GM13976 (cell line): ENCODE results near the gene E2F1.

Experiments
- DNase-seq: peaks from one replicate; pipeline ENCODE4 v3.0.0; 2012; ENCODE audit warnings: low spot score
- in situ Hi-C: fragments of 300-500 bp; cut with MboI; formaldehyde crosslinking; loops from one replicate; pipeline ENCODE4 v1.12.0; 2022; ENCODE audit warnings: low sequenced_read_pairs, mixed read lengths, inconsistent platforms; ENCODE audit not compliant: unreplicated experiment
- TF ChIP-seq, protein P1 (sequence below): IDR thresholded peaks from 2 replicates; pipeline ENCODE4 v1.5.1; 2012; ENCODE audit warnings: borderline replicate concordance, mild to moderate bottlenecking; ENCODE audit not compliant: insufficient read depth; ENCODE audit errors: extremely low read depth, missing control alignments, control extremely low read depth

E2F1 gene, protein sequence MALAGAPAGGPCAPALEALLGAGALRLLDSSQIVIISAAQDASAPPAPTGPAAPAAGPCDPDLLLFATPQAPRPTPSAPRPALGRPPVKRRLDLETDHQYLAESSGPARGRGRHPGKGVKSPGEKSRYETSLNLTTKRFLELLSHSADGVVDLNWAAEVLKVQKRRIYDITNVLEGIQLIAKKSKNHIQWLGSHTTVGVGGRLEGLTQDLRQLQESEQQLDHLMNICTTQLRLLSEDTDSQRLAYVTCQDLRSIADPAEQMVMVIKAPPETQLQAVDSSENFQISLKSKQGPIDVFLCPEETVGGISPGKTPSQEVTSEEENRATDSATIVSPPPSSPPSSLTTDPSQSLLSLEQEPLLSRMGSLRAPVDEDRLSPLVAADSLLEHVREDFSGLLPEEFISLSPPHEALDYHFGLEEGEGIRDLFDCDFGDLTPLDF

DNA sequence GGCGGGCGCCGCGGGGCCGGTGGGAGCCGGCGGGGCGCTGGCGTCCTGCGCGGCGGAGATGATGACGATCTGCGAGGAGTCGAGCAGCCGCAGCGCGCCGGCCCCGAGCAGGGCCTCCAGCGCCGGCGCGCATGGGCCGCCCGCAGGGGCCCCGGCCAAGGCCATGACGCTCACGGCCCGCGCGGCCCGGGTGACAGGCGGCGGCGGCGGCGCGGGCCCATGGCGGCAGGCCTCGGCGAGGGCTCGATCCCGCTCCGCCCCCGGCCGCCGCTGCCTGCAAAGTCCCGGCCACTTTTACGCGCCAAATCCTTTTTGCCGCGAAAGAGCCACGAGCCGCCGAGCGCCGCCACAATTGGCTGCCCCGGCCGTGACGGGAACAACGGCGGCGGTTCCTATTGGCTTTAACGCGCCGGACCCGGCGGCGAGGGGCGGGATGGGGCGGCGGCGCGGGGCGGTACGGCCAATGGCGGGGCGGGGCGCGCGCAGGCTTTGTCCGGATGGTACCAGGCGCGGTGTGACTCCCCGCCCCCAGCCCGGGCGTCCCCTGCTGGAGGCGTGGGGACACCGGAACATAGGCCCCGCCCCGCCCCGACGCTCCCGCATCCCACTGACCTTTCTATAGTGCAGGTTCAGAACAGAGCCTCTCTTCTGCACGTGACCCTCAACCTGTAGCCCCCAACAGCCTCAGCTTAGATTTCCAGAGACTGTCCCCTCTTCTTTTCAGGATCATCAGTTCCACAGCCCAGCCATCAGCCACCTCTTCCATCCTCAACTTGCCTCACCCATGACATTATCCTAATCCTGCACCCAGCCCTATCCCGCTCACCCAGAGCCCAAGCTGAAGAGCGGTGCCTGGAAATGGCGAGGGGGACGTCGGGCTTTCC lies at the start of gene E2F1:
E2F1 (minus strand) TSS at position 286 of the 884 bp plus-strand sequence; CDS start at position 165, 121 bp downstream.
- in situ Hi-C loops = no loop called here
- peak; percentile 99 for DNase-seq
- TF ChIP-seq, protein P1, sequence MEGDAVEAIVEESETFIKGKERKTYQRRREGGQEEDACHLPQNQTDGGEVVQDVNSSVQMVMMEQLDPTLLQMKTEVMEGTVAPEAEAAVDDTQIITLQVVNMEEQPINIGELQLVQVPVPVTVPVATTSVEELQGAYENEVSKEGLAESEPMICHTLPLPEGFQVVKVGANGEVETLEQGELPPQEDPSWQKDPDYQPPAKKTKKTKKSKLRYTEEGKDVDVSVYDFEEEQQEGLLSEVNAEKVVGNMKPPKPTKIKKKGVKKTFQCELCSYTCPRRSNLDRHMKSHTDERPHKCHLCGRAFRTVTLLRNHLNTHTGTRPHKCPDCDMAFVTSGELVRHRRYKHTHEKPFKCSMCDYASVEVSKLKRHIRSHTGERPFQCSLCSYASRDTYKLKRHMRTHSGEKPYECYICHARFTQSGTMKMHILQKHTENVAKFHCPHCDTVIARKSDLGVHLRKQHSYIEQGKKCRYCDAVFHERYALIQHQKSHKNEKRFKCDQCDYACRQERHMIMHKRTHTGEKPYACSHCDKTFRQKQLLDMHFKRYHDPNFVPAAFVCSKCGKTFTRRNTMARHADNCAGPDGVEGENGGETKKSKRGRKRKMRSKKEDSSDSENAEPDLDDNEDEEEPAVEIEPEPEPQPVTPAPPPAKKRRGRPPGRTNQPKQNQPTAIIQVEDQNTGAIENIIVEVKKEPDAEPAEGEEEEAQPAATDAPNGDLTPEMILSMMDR = peak; percentile 24

DNA sequence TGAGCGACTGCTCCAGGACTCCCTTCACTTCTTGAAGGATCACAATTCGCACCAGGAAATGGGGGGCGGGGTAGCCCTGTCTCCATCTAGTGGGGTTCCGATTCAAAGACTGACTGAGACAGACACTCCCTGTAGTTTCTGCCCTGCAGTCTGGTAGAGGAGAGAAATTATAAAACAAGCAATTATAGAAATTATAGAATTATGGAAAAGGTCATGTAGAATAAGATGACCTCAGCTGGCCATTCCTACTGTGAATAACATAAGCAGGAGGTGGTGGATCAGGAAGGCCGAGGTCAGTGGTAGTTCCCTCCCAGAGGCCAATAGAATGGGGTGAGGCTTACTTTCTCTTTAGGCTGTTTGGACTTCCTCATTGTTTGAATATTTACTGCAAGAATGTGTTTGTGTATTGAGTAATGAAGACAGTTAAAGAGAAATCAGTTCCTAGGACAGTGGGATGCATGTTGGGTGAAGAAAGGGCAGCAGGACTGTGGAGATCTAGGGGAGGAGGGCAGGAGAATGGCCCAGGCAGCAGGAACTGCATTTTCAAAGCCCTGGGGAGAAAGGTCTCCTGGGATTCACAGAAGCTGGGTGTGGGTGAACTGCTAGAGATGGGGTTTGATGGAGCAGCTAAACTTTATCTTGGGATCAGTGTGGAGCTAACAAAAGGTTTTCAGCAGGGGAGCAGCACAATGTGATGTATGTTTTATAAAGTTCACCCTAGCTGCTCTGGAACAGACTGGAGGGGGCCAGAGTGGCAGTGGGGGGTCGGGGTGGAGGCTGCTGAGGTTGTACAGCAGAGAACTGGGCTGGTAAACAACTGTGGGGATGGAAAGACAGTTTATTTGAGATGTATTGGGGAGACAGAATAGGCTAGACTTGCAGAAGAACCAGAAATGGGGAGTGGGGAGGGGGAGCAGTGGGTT lies 47.7 kb upstream of the E2F1 start:
- no peak for DNase-seq
- TF ChIP-seq, protein P1 = no peak
- in situ Hi-C loops = no loop called here

DNA sequence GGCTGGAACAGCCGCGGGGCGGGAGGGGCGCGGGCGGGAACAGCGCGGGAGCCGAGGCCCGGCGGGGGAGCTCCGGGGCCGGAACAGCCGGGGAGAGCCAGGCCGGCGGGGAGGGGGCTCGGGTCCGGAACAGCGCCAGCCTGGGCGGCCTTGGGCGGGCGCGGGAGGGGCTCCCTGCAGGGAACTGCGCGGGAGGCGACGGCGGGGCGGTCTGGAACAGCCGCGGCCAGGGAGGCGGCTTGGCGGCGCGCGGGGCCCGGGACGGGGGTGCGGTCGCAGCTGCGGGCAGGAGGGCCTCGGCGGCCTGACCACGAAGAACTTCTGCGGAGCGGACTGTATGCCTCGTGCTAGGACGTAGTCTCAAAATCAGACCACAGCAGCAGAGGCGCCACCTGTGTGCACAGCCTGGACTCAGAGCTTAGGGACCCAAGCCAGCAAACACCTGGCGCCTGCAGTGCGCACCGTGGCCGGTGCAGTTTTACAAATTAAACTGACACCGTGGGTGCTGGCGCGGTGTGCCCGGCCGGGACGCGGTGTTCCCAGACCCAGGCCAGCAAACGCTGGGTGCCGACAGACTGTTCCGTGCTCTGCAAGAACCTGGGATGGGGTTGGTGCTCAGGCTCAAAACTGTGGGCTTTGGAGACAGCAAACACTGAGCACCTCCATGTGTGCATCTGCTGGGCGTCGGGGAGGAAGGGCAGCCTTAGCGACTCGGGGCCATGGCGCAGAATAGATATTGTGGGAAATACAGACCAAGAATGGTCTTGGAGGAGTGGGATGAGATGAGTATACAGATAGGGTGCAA lies 46.2 kb upstream of the E2F1 start:
- in situ Hi-C loops = no loop called here
- peak; percentile 86 for DNase-seq
- TF ChIP-seq, protein P1 = no peak

DNA sequence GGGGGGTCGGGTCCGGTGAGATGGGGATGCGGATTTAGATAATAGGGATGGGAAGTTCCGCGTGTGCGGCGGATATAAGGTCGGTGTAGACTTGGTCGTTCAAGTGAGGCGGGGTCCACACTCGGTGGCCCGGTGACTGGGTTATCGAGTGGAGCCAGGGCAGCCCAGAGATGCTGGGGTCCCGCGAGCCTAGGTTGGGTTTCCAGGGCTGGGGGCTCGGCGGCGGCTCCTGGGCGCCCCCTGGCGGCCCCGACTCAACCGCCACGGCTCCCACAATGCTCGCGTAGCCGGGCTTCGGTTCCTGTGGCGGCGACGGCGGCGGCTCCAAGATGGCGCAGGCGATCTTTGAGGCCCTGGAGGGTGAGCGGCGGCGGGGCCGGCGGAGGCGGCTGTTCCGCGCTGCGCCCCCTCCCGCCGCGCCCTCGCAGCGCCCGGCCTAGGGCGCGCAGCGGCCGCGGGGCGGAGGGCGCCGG lies 45.5 kb upstream of the E2F1 start, which contains the start of gene ZNF341:
ZNF341 (plus strand) TSS at position 304 of the 473 bp plus-strand sequence; CDS start at position 330, 26 bp downstream.
- TF ChIP-seq, protein P1 = peak; percentile 93
- in situ Hi-C loops = no loop called here
- peak; percentile 90 for DNase-seq

DNA sequence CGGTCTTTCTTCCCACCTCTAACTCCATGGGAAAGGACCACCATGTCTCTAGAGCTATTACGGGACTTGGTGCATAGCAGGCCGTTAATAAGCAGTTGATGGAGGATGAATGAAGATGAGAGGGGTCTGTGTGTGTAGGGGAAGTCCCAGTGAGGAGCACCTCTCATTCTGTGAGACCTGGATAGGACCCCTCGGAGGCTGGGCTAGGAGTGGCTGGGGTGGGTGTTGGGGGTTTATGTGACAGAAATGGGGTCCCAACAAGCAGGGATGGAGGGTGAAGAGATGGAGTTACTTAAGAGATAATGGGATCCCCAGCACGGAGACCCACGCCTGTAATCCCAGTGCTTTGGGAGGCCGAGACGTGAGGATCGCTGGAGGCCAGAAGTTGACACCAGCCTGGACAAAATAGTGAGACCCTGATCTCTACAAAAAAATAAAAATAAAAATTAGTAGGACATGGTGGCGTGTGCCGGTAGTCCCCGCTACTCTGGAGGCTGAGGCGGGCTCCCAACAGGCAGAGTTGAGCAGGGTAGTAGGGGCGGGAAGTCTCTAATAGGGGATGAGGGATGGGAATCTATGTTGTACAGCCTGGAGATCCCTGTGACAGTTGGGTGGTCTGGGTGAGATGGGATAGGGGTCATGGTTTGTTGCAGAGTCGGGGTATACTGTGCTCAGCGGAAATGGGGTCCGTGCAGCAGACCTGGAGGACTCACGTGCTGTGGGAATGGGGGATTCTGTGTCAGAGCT lies 44.9 kb upstream of the E2F1 start:
- TF ChIP-seq, protein P1 = no peak
- no peak for DNase-seq
- in situ Hi-C loops = no loop called here
